HepG2 (cell line): ENCODE data around the gene SNX22. TPM values are rescaled to one million over a fixed set of nuclear protein-coding genes. Genes with fewer than 3 reads are reported as not detected.

Experiments used
- GABPB1 ChIP-seq: IDR thresholded peaks from 2 replicates; pipeline ENCODE4 v1.6.1; 2016; ENCODE audit warnings: mild to moderate bottlenecking, missing genetic modification reagents, moderate library complexity, missing compliant biosample characterization
- JUN ChIP-seq: sonication (generic); formaldehyde crosslinking; IDR thresholded peaks from 2 replicates; pipeline ENCODE4 v1.4.0; 2020; ENCODE audit warnings: mild to moderate bottlenecking, missing genetic modification reagents
- MYNN ChIP-seq: sonication (generic); formaldehyde crosslinking; IDR thresholded peaks from 2 replicates; pipeline ENCODE4 v1.4.0; 2020; ENCODE audit warnings: mild to moderate bottlenecking, low read depth, missing genetic modification reagents
- SP5 ChIP-seq: IDR thresholded peaks from 2 replicates; pipeline ENCODE4 v1.6.1; 2016; ENCODE audit warnings: low read depth, borderline replicate concordance
- TBP ChIP-seq: sonication (generic); formaldehyde crosslinking; IDR thresholded peaks from 2 replicates; pipeline ENCODE4 v1.5.0; 2020; ENCODE audit warnings: missing genetic modification reagents
- TGIF2 ChIP-seq: IDR thresholded peaks from 2 replicates; pipeline ENCODE4 v1.6.1; 2016; ENCODE audit warnings: control low read depth, missing compliant biosample characterization
- ZMYM3 ChIP-seq: sonication (generic); formaldehyde crosslinking; IDR thresholded peaks from 2 replicates; pipeline ENCODE4 v1.5.1; 2020; ENCODE audit warnings: mild to moderate bottlenecking, missing genetic modification reagents
- ZMYM4 ChIP-seq: sonication (generic); formaldehyde crosslinking; IDR thresholded peaks from 2 replicates; pipeline ENCODE4 v1.8.1; 2023; ENCODE audit warnings: mild to moderate bottlenecking, missing genetic modification reagents
- ZNF225 ChIP-seq: sonication (generic); formaldehyde crosslinking; IDR thresholded peaks from 2 replicates; pipeline ENCODE4 v1.4.0; 2020; ENCODE audit warnings: mild to moderate bottlenecking, missing genetic modification reagents
- ZNF331 ChIP-seq: sonication (generic); formaldehyde crosslinking; IDR thresholded peaks from 2 replicates; pipeline ENCODE4 v1.4.0; 2020; ENCODE audit warnings: missing genetic modification reagents
- ZNF33A ChIP-seq: sonication (generic); formaldehyde crosslinking; IDR thresholded peaks from 2 replicates; pipeline ENCODE4 v1.5.1; 2020; ENCODE audit warnings: missing genetic modification reagents, mild to moderate bottlenecking, moderate library complexity, borderline replicate concordance
- ZNF644 ChIP-seq: IDR thresholded peaks from 2 replicates; pipeline ENCODE4 v1.6.1; 2016; ENCODE audit warnings: low read depth
- ZNF788 ChIP-seq: sonication (generic); formaldehyde crosslinking; IDR thresholded peaks from 2 replicates; pipeline ENCODE4 v1.5.0; 2020; ENCODE audit warnings: mild to moderate bottlenecking, missing genetic modification reagents, borderline replicate concordance
- ZNF878 ChIP-seq: sonication (generic); formaldehyde crosslinking; IDR thresholded peaks from 2 replicates; pipeline ENCODE4 v1.8.1; 2023; ENCODE audit warnings: mild to moderate bottlenecking, missing genetic modification reagents, moderate library complexity
- polyA plus RNA-seq, 8 experiments: library from polyadenylated mRNA; depleted of rRNA in 3 of 8; stranded (reverse) in 7 of 8; unstranded in 1 of 8; fragments of >200 nt; fragmentation: Illumina TruSeq in 4 of 8; extraction: Trizol in 4 of 8; gene quantifications; 2 replicates each; pipeline versions ENCODE4 v1.2.1 to v1.2.3, GENCODE V29; 2011 to 2016; ENCODE audit warnings: low read depth in 4 of 8, missing spikeins in 1 of 8, mixed read lengths in 1 of 8; ENCODE audit not compliant: insufficient read depth in 1 of 8
- total RNA-seq, 5 experiments: library from RNA; depleted of rRNA; stranded (reverse); fragments of >200 nt; fragmentation: Illumina TruSeq; extraction: Trizol; gene quantifications; 2 replicates each; pipeline ENCODE4 v1.2.3, GENCODE V29; 2016; ENCODE audit warnings: low read depth in 1 of 5
- TF ChIP-seq, protein P1 (sequence below): IDR thresholded peaks from 2 replicates; pipeline ENCODE4 v1.6.1; 2016
- TF ChIP-seq, protein P2 (sequence below): sonication (generic); formaldehyde crosslinking; IDR thresholded peaks from 2 replicates; pipeline ENCODE4 v1.8.0; 2022; ENCODE audit warnings: mild to moderate bottlenecking, missing genetic modification reagents, borderline replicate concordance
- TF ChIP-seq, protein P3 (sequence below): sonication (generic); formaldehyde crosslinking; IDR thresholded peaks from 2 replicates; pipeline ENCODE4 v1.4.0; 2020; ENCODE audit warnings: missing genetic modification reagents
- TF ChIP-seq, protein P4 (sequence below): sonication (generic); formaldehyde crosslinking; IDR thresholded peaks from 2 replicates; pipeline ENCODE4 v1.8.1; 2023; ENCODE audit warnings: mild to moderate bottlenecking, missing genetic modification reagents
- TF ChIP-seq, protein P5 (sequence below): sonication (generic); formaldehyde crosslinking; IDR thresholded peaks from 2 replicates; pipeline ENCODE4 v1.9.0; 2022; ENCODE audit warnings: missing genetic modification reagents, mild to moderate bottlenecking, borderline replicate concordance

SNX22 gene
- total and polyA plus RNA-seq, 2 of the 13 experiments (the other 11 are each of a cell fraction or from before 2014, with no cell fraction given), result 2.3 to 5.5 TPM

DNA sequence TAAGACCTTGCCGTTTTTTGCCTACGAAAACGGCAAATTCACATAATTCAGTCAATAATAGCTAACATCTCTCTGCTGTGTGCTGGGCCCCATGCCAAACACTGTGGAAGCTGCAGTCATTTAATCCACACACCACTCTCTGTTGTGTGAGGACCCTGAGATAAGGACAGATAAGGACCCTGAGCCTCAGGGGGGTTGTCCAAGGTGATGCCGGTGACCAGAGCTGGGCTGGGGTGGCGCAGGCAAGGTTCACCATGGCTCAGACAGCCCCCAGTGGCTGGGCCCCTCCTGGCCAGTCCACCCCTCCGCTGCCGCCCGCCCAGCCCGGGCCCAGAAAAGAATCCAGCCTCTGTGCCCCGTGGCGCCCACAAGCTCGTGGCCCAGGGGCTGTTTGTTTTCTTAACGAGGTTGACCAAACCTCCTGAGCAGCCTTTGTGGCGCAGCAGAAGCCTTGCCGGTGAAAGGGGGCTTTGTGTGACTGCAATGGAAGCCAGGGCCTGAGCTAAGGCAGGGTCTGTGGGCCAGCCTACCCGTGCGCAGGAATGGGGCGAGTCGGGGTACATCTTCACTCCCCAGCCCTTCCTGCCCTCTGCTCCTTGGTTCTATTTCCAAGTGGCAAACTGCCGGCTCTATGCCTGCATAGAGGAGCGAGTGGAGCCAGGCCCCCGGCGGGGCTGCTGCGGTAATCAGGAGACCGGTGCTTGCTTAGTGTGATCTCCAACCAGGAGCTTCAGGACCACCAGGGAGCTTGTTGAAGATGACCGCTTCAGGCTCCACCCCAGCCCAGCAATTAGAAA lies 4.4 kb upstream of the SNX22 start (continued):
- TF ChIP-seq, protein P1, sequence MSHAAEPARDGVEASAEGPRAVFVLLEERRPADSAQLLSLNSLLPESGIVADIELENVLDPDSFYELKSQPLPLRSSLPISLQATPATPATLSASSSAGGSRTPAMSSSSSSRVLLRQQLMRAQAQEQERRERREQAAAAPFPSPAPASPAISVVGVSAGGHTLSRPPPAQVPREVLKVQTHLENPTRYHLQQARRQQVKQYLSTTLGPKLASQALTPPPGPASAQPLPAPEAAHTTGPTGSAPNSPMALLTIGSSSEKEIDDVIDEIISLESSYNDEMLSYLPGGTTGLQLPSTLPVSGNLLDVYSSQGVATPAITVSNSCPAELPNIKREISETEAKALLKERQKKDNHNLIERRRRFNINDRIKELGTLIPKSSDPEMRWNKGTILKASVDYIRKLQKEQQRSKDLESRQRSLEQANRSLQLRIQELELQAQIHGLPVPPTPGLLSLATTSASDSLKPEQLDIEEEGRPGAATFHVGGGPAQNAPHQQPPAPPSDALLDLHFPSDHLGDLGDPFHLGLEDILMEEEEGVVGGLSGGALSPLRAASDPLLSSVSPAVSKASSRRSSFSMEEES (CRISPR knock-in tag), result peak; percentile 56; the same call in 1 of the 2 replicates
- 0 out of 2 replicates have a peak, but pooled peaks have one; percentile 44 for TF ChIP-seq JUN (CRISPR knock-in tag)
- TF ChIP-seq ZMYM4 (CRISPR knock-in tag), result peak; percentile 23; the same call in 1 of the 2 replicates
- peak; percentile 21; the same call in 1 of the 2 replicates for TF ChIP-seq SP5 (CRISPR knock-in tag)
- peak; percentile 76; the same call in 1 of the 2 replicates for TF ChIP-seq ZNF788 (CRISPR knock-in tag)
- TF ChIP-seq, protein P2, sequence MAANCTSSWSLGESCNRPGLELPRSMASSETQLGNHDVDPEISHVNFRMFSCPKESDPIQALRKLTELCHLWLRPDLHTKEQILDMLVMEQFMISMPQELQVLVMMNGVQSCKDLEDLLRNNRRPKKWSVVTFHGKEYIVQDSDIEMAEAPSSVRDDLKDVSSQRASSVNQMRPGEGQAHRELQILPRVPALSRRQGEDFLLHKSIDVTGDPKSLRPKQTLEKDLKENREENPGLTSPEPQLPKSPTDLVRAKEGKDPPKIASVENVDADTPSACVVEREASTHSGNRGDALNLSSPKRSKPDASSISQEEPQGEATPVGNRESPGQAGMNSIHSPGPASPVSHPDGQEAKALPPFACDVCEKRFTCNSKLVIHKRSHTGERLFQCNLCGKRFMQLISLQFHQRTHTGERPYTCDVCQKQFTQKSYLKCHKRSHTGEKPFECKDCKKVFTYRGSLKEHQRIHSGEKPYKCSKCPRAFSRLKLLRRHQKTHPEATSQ, result peak; percentile 34; the same call in 1 of the 2 replicates
- TF ChIP-seq, protein P3, sequence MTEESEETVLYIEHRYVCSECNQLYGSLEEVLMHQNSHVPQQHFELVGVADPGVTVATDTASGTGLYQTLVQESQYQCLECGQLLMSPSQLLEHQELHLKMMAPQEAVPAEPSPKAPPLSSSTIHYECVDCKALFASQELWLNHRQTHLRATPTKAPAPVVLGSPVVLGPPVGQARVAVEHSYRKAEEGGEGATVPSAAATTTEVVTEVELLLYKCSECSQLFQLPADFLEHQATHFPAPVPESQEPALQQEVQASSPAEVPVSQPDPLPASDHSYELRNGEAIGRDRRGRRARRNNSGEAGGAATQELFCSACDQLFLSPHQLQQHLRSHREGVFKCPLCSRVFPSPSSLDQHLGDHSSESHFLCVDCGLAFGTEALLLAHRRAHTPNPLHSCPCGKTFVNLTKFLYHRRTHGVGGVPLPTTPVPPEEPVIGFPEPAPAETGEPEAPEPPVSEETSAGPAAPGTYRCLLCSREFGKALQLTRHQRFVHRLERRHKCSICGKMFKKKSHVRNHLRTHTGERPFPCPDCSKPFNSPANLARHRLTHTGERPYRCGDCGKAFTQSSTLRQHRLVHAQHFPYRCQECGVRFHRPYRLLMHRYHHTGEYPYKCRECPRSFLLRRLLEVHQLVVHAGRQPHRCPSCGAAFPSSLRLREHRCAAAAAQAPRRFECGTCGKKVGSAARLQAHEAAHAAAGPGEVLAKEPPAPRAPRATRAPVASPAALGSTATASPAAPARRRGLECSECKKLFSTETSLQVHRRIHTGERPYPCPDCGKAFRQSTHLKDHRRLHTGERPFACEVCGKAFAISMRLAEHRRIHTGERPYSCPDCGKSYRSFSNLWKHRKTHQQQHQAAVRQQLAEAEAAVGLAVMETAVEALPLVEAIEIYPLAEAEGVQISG (CRISPR knock-in tag), result peak; percentile 24; the same call in 1 of the 2 replicates
- TF ChIP-seq ZNF33A, result no peak
- TF ChIP-seq TBP (CRISPR knock-in tag), result no peak
- TF ChIP-seq, protein P4, sequence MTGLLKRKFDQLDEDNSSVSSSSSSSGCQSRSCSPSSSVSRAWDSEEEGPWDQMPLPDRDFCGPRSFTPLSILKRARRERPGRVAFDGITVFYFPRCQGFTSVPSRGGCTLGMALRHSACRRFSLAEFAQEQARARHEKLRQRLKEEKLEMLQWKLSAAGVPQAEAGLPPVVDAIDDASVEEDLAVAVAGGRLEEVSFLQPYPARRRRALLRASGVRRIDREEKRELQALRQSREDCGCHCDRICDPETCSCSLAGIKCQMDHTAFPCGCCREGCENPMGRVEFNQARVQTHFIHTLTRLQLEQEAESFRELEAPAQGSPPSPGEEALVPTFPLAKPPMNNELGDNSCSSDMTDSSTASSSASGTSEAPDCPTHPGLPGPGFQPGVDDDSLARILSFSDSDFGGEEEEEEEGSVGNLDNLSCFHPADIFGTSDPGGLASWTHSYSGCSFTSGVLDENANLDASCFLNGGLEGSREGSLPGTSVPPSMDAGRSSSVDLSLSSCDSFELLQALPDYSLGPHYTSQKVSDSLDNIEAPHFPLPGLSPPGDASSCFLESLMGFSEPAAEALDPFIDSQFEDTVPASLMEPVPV (CRISPR knock-in tag), result peak; percentile 42; the same call in 1 of the 2 replicates
- no peak for TF ChIP-seq MYNN
- no peak for TF ChIP-seq TGIF2 (CRISPR knock-in tag)
- peak; percentile 88 for TF ChIP-seq ZMYM3 (CRISPR knock-in tag)
- TF ChIP-seq ZNF878 (CRISPR knock-in tag), result no peak
- TF ChIP-seq, protein P5, sequence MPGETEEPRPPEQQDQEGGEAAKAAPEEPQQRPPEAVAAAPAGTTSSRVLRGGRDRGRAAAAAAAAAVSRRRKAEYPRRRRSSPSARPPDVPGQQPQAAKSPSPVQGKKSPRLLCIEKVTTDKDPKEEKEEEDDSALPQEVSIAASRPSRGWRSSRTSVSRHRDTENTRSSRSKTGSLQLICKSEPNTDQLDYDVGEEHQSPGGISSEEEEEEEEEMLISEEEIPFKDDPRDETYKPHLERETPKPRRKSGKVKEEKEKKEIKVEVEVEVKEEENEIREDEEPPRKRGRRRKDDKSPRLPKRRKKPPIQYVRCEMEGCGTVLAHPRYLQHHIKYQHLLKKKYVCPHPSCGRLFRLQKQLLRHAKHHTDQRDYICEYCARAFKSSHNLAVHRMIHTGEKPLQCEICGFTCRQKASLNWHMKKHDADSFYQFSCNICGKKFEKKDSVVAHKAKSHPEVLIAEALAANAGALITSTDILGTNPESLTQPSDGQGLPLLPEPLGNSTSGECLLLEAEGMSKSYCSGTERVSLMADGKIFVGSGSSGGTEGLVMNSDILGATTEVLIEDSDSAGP (CRISPR knock-in tag), result peak; percentile 74; the same call in 1 of the 2 replicates
- TF ChIP-seq ZNF225, result no peak
- TF ChIP-seq ZNF644 (CRISPR knock-in tag), result peak; percentile 58; the same call in 1 of the 2 replicates
- TF ChIP-seq GABPB1 (CRISPR knock-in tag), result peak; percentile 49; the same call in 1 of the 2 replicates
- TF ChIP-seq ZNF331, result peak; percentile 72; the same call in 1 of the 2 replicates
